Hematopoietic multipotent progenitor cell (in vitro differentiated cells): ENCODE data around the gene SLC14A1. TPM values are rescaled to one million over a fixed set of nuclear protein-coding genes. Genes with fewer than 3 reads are reported as not detected.

Experiments used
- DNase-seq, 3 donors: peaks; one replicate each; pipeline ENCODE4 v3.0.0-alpha.2; 2011 to 2015; ENCODE audit warnings: low read depth in 2 of 3, low spot score in 2 of 3
- small RNA-seq: library from RNA; depleted of rRNA; stranded (forward); fragments of <200 nt; gene quantifications from one replicate; pipeline ENCODE3, GENCODE V24; 2012
- total RNA-seq: library from RNA; depleted of rRNA; stranded (reverse); fragments of >200 nt; gene quantifications from one replicate; pipeline ENCODE4 v1.2.3, GENCODE V29; 2012

Gene SLC14A1
- total RNA-seq, 1 donor, result 3.8 TPM

DNA sequence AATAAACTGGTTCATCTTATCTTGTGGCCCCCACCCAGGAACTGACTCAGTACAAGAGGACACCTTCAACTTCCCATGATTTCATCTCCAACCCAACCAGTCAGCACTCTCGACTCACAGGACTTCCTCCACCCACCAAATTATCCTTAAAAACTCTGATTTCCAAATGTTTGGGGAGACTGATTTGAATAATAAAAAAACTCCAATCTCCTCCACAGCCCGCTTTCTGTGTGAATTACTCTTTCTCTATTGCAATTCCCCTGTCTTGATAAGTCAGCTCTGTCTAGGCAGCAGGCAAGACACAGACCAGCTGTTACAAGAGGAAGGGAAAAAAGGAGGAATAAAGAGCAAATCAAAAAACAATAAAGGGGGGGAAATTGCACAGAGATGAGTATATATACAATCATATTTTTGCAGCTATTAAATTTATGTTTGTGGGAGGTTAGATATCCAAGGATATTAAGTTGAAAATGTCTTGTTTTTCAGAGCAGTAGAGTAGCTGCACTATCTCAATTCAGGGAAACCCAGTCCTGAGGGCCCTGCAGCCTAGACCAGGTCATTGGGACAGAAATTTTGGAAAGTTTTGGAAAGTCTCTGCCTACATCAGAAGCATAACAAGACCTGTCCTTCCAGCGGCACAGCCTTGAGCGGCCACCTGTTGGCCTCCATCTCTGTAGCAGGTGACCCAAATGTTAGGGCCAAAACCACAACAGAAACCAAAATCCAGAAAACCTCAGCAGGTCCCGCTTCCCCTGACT, 68.7 kb downstream of the SLC14A1 start:
- DNase-seq, result no peak

DNA sequence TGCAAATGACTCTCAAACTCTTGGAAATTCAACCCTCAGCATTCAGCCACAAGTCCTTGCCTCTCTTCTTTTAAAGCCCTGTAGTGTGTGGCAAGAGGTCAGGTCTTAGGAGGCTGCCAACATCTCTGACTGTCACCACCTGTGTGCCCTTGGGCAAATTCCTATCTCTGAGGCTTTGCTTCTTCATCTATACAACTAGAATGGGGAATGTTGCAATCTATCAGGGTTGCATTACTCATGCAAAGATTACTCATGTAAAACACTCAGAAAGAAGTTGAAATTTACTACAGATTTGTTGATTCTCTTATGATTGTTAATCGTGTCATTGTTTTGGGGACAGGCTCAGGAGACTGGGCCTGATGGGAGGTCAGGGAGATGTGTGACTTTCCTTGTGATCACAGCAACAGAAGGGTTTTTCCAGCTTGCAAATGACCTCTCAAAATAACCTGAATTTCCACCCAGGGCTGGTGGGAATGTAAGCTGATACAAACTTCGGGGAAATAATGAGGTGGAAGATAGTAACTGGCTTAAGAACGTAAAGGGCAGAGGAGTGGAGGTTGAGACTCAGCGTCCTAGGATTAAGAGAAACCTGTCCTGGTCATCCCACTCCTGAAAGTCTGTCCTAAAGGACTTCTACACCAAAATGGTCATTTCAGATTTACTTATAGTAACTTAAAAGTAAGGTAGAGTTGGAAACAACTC, 69.4 kb downstream of the SLC14A1 start:
- no peak for DNase-seq

DNA sequence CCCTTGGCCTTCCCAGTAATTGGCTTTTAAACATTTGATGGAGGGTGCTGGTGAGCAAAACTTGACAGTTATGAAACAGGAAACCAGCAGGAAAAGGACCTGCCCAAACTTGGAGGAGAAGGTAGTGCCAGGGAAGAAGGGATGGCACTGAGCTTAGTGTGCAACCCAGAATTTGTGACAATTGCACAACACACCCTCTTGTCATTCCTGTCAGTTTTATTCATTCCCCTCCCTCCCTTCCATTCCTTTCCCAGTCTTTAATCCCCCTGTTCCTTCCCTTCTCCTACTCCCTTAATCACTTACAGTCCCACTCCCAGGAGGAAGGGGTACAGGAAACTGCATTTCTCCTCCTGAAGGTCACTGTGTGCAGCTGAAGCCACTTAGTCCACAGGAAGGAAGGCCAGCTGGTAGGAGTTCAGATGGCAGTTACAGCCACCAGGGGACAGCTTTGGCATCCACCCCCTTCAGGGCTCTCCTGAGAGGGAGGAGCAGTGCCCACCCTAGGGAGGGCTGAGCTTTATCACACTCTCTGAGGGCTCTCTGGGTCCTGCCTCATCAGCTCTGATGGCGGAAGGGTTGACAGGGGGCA, 77.5 kb downstream of the SLC14A1 start:
- DNase-seq, result peak in 1 of 3 donors; percentile 23

Small RNA genes lying within 50 kb of the gene (small RNA-seq; reads per million reads assigned to genes)
- gene AC087685.1, result not detected

Other genes with a start within 250 kb of the SLC14A1 start
- gene SLC14A2, start 108.7 kb upstream of the SLC14A1 start, total RNA-seq, result under 0.01 TPM
- 6.2 TPM for gene SIGLEC15, start 101.5 kb downstream of the SLC14A1 start, total RNA-seq
- gene EPG5, start 243.1 kb downstream of the SLC14A1 start, total RNA-seq, result 28.3 TPM